Trophoblast cell (in vitro differentiated cells and primary cell): ENCODE measurements around the gene CDKL2.

Experiments
- DNase-seq, 2 donors: peaks; one replicate each; pipeline ENCODE4 v3.0.0-alpha.2; 2016
- H2AFZ ChIP-seq: 2 replicates; pipeline ENCODE4 v1.6.1; 2013; ENCODE audit warnings: low read length, moderate library complexity, mild to moderate bottlenecking; ENCODE audit not compliant: insufficient read depth, poor library complexity
- H2AK5ac ChIP-seq: 2 replicates; pipeline ENCODE4 v1.6.1; 2013; ENCODE audit warnings: mild to moderate bottlenecking, low read length
- H2BK120ac ChIP-seq: 2 replicates; pipeline ENCODE4 v1.6.1; 2013; ENCODE audit warnings: low read length, mild to moderate bottlenecking, moderate library complexity; ENCODE audit not compliant: insufficient read depth, poor library complexity
- H2BK12ac ChIP-seq: 2 replicates; pipeline ENCODE4 v1.6.1; 2013; ENCODE audit warnings: mild to moderate bottlenecking, low read length, moderate library complexity
- H2BK5ac ChIP-seq: 2 replicates; pipeline ENCODE4 v1.6.1; 2013; ENCODE audit warnings: low read length, low read depth, moderate library complexity, mild to moderate bottlenecking; ENCODE audit not compliant: poor library complexity
- H3K14ac ChIP-seq: 2 replicates; pipeline ENCODE4 v1.6.1; 2013; ENCODE audit warnings: mild to moderate bottlenecking, low read length
- H3K18ac ChIP-seq: 2 replicates; pipeline ENCODE4 v1.6.1; 2013; ENCODE audit warnings: mild to moderate bottlenecking, low read length
- H3K23ac ChIP-seq: 2 replicates; pipeline ENCODE4 v1.6.1; 2013; ENCODE audit warnings: low read length
- H3K27ac ChIP-seq: 2 replicates; pipeline ENCODE4 v1.5.1; 2013; ENCODE audit warnings: low read depth, mild to moderate bottlenecking, inconsistent platforms, low read length, moderate library complexity
- H3K27me3 ChIP-seq: 2 replicates; pipeline ENCODE4 v1.6.1; 2013; ENCODE audit warnings: inconsistent platforms, mild to moderate bottlenecking, low read length, moderate library complexity; ENCODE audit not compliant: insufficient read depth
- H3K36me3 ChIP-seq, 2 experiments: 1 replicate in 1 of 2; 2 replicates in 1 of 2; pipeline ENCODE4 v1.6.1; 2013; ENCODE audit warnings: low read length in 2 of 2, mild to moderate bottlenecking in 2 of 2, moderate library complexity in 1 of 2; ENCODE audit not compliant: insufficient read depth in 2 of 2, control insufficient read depth in 1 of 2
- H3K4ac ChIP-seq: 2 replicates; pipeline ENCODE4 v1.6.1; 2013; ENCODE audit warnings: low read depth, mild to moderate bottlenecking, low read length, moderate library complexity
- H3K4me1 ChIP-seq, 2 experiments: 1 replicate in 1 of 2; 2 replicates in 1 of 2; pipeline ENCODE4 v1.6.1; 2013; ENCODE audit warnings: low read length in 2 of 2, mild to moderate bottlenecking in 2 of 2, moderate library complexity in 1 of 2; ENCODE audit not compliant: insufficient read depth in 2 of 2, control insufficient read depth in 1 of 2
- H3K4me2 ChIP-seq: 2 replicates; pipeline ENCODE4 v1.6.1; 2013; ENCODE audit warnings: inconsistent platforms, mild to moderate bottlenecking, low read length, moderate library complexity
- H3K4me3 ChIP-seq: 2 replicates; pipeline ENCODE4 v1.5.1; 2013; ENCODE audit warnings: mild to moderate bottlenecking, low read depth, low read length, inconsistent platforms
- H3K79me1 ChIP-seq: one replicate; pipeline ENCODE4 v1.6.1; 2013; ENCODE audit warnings: low read length
- H3K79me2 ChIP-seq: 2 replicates; pipeline ENCODE4 v1.6.1; 2013; ENCODE audit warnings: low read length, mild to moderate bottlenecking; ENCODE audit not compliant: control insufficient read depth, insufficient read depth, poor library complexity
- H3K9ac ChIP-seq: 2 replicates; pipeline ENCODE4 v1.6.1; 2013; ENCODE audit warnings: mild to moderate bottlenecking, low read length
- H3K9me3 ChIP-seq: 2 replicates; pipeline ENCODE4 v1.6.1; 2013; ENCODE audit warnings: low read depth, mild to moderate bottlenecking, control low read depth, inconsistent platforms, low read length; ENCODE audit not compliant: insufficient read depth
- H4K12ac ChIP-seq: 2 replicates; pipeline ENCODE4 v1.6.1; 2013; ENCODE audit warnings: low read depth, mild to moderate bottlenecking, low read length, moderate library complexity
- H4K8ac ChIP-seq: 2 replicates; pipeline ENCODE4 v1.6.1; 2013; ENCODE audit warnings: low read depth, mild to moderate bottlenecking, low read length, moderate library complexity
- H4K91ac ChIP-seq: one replicate; pipeline ENCODE4 v1.6.1; 2013; ENCODE audit warnings: low read depth, mild to moderate bottlenecking, low read length, moderate library complexity
- WGBS: extraction: QIAGEN DNeasy Blood & Tissue Kit; methylation state at CpG from one replicate; pipeline ENCODE4 v1.1.7; 2013; ENCODE audit warnings: missing lambda C conversion rate; ENCODE audit not compliant: insufficient read length, insufficient coverage; ENCODE audit errors: extremely low coverage; 5-methylcytosine and 5-hydroxymethylcytosine counted together

Gene CDKL2

DNA sequence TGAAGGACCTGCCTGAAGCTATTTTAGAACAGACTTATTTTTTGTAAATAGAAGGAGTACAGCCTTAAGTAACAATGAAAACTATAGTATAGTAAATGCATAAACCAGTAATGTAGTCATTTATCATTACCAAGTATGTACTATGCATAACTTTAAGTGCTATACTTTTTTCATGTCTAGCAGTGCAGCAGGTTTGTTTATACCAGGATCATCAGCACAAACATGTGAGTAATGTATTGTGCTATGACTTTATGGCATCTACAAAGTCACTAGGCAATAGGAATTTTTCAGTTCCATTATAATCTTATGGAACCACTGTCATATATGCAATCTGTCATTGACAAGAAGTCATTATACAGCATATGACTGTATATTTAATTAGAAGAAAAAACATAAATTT, 77.9 kb downstream of the CDKL2 start:
- no peak overlapping the region for H3K23ac ChIP-seq
- no peak overlapping the region for H2AK5ac ChIP-seq
- H2BK12ac ChIP-seq: no peak overlapping the region
- H3K14ac ChIP-seq: no peak overlapping the region
- no peaks in the 10 kb centered on the region for H3K27me3 ChIP-seq
- DNase-seq: peak; percentile 53 to 80
- H3K79me1 ChIP-seq: peaks cover 5% of the 10 kb centered on the region
- no peak overlapping the region for H3K9ac ChIP-seq
- no peaks in the 10 kb centered on the region for H3K79me2 ChIP-seq
- no peak overlapping the region for H3K18ac ChIP-seq
- H2BK5ac ChIP-seq: no peak overlapping the region
- peaks cover 3 to 12% of the 10 kb centered on the region in 2 experiments for H3K4me1 ChIP-seq
- H3K27ac ChIP-seq: no peak overlapping the region
- no peak overlapping the region for H2BK120ac ChIP-seq
- no peaks in the 10 kb centered on the region for H3K9me3 ChIP-seq
- H4K8ac ChIP-seq: no peak overlapping the region
- H2AFZ ChIP-seq: no peak overlapping the region
- no peaks in the 10 kb centered on the region for H3K36me3 ChIP-seq
- no peak overlapping the region for H3K4me2 ChIP-seq
- H4K91ac ChIP-seq: no peak overlapping the region
- H3K4me3 ChIP-seq: no peak overlapping the region
- no peak overlapping the region for H3K4ac ChIP-seq
- no peak overlapping the region for H4K12ac ChIP-seq

DNA sequence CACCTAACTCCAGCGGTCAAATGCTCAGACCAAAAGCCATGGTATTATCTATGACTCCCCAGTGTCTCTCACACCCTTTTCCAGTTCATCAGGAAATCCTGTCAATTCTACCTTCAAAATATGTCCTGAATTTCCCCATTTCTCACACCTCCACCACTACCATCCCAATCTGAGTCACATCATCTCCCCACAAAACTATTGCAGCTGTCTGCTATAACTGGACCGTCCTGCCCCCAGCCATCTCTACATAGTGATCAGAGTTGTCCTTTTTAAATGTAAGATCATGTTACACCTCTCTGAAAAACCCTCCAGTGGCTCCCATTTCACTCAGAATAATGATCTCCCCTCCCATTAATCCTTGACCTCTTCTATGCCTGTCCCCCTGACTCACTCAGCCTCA, 81.3 kb downstream of the CDKL2 start:
- H3K4ac ChIP-seq: no peak overlapping the region
- H3K9me3 ChIP-seq: no peaks in the 10 kb centered on the region
- H3K79me1 ChIP-seq: peaks cover 3% of the 10 kb centered on the region
- H3K79me2 ChIP-seq: no peaks in the 10 kb centered on the region
- no peak overlapping the region for H2BK120ac ChIP-seq
- H2BK5ac ChIP-seq: no peak overlapping the region
- H3K27ac ChIP-seq: no peak overlapping the region
- 100% methylated on average over 1 of the region's 2 CpGs for WGBS
- no peak overlapping the region for H4K12ac ChIP-seq
- no peak overlapping the region for H2AFZ ChIP-seq
- H3K23ac ChIP-seq: no peak overlapping the region
- H3K36me3 ChIP-seq: peaks cover 0 to 2% of the 10 kb centered on the region in 2 experiments
- no peak overlapping the region for H4K8ac ChIP-seq
- no peak overlapping the region for H2BK12ac ChIP-seq
- H3K4me3 ChIP-seq: no peak overlapping the region
- H3K27me3 ChIP-seq: no peaks in the 10 kb centered on the region
- H4K91ac ChIP-seq: no peak overlapping the region
- DNase-seq: no peak
- H3K14ac ChIP-seq: no peak overlapping the region
- H3K4me1 ChIP-seq: peaks cover 4 to 8% of the 10 kb centered on the region in 2 experiments
- H2AK5ac ChIP-seq: no peak overlapping the region
- no peak overlapping the region for H3K4me2 ChIP-seq
- H3K9ac ChIP-seq: no peak overlapping the region
- no peak overlapping the region for H3K18ac ChIP-seq

DNA sequence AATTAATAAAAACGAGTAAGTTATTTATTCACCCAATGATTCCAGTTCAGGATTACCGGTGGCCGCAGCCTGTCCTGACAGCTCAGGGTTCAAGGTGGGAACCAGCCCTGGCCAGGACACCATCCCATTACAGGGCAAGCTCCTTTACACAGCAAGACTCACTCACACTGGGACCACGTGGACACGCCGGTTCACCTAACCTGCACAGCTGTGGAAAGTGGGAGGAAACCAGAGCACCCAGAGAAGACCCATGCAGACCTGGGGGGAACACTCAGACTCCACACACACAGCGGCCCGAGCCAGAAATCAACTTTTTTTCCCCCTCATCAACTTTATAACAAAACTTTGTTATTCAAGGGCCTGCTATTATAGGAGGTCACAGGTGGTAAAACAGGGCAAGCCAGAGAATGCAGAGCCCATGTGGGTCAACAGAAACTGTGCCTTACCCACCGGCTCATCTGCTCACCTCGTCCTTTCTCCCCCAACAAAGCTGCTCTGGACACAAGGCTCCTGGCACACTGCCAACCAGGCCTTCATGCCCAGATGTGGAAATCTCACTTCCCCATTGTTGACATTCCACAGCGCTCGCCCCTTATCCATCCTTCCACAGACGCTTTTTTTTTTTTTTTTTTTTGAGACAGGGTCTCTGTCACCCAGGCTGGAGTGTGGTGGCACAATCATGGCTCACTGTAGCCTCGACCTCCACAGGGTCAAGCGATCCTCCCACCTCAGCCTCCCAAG, 82.5 kb downstream of the CDKL2 start:
- H2BK12ac ChIP-seq: peak overlapping the region; percentile 89
- WGBS: no CpG with 5 or more reads among the region's 15 CpGs
- no peak overlapping the region for H3K14ac ChIP-seq
- H2AFZ ChIP-seq: no peak overlapping the region
- peak overlapping the region; percentile 97 for H2AK5ac ChIP-seq
- H3K4me2 ChIP-seq: no peak overlapping the region
- no peaks in the 10 kb centered on the region for H3K27me3 ChIP-seq
- H3K4me3 ChIP-seq: no peak overlapping the region
- no peak overlapping the region for H3K18ac ChIP-seq
- peak overlapping the region; percentile 51 for H4K91ac ChIP-seq
- no peak overlapping the region for H3K4ac ChIP-seq
- H4K8ac ChIP-seq: no peak overlapping the region
- peaks cover 4 to 8% of the 10 kb centered on the region in 2 experiments for H3K4me1 ChIP-seq
- no peak overlapping the region for H3K23ac ChIP-seq
- no peak overlapping the region for H4K12ac ChIP-seq
- peak overlapping the region; percentile 73 for H2BK120ac ChIP-seq
- H3K27ac ChIP-seq: no peak overlapping the region
- peak overlapping the region; percentile 3 for H2BK5ac ChIP-seq
- no peaks in the 10 kb centered on the region for H3K9me3 ChIP-seq
- peak in 1 of 2 donors; percentile 21 for DNase-seq
- no peak overlapping the region for H3K9ac ChIP-seq
- peaks cover 8% of the 10 kb centered on the region for H3K79me1 ChIP-seq
- no peaks in the 10 kb centered on the region for H3K79me2 ChIP-seq
- peaks cover 0 to 2% of the 10 kb centered on the region in 2 experiments for H3K36me3 ChIP-seq

DNA sequence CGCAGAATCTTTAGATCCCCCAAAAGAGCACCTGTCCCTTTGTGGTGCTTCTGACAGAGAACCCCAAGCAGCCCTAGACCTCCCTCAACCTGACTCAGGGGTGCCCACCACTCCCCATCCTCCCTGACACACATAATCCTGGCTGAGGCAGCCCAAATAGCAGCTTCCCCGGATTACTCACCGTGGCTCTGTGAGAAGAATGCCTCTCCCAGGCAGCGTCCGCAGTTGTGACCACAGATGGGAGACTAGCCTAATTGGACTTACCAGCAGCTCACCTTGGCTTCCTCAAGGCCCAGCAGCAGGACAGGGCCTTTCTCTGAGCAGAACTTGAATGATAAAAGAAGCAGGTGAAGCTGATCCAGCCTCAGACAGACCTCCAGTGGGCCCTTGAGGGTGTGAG, 84.8 kb downstream of the CDKL2 start:
- Histone ChIP-seq H2AFZ (no peak overlapping the region), H3K14ac (peak overlapping the region; percentile 19), H3K4ac (no peak overlapping the region), H3K79me2 (no peaks in the 10 kb centered on the region), H3K9me3 (no peaks in the 10 kb centered on the region), H3K4me1 (peaks cover 4 to 8% of the 10 kb centered on the region in 2 experiments), H3K23ac (no peak overlapping the region), H4K8ac (no peak overlapping the region), H2AK5ac (no peak overlapping the region), H3K9ac (no peak overlapping the region), H3K4me2 (no peak overlapping the region), H3K4me3 (no peak overlapping the region), H2BK5ac (no peak overlapping the region), H3K27me3 (no peaks in the 10 kb centered on the region), H3K18ac (no peak overlapping the region), H3K79me1 (peaks cover 9% of the 10 kb centered on the region), H4K12ac (no peak overlapping the region), H3K27ac (no peak overlapping the region), H4K91ac (peak overlapping the region; percentile 8), H2BK120ac (no peak overlapping the region), H3K36me3 (peaks cover 0 to 2% of the 10 kb centered on the region in 2 experiments), H2BK12ac (peak overlapping the region; percentile 3)
- no CpG with 5 or more reads among the region's 5 CpGs for WGBS
- DNase-seq: peak; percentile 65
